SK-N-SH (cell line): ENCODE data around the gene NPPB. TPM values are rescaled to one million over a fixed set of nuclear protein-coding genes. Genes with fewer than 3 reads are reported as not detected.

Experiments used
- CTCF ChIA-PET: fragments of 300-600, 350-600 bp; formaldehyde crosslinking; extraction: SDS; loops from one replicate; lab custom pipeline; 2021; lab: Yijun Ruan, JAX
- POLR2A ChIA-PET: fragments of 350-600 bp; sonication (Branson Sonifier 250); formaldehyde crosslinking; extraction: SDS; loops from one replicate; lab custom pipeline; 2020; ENCODE audit warnings: antibody characterized with exemption, inconsistent platforms; lab: Yijun Ruan, JAX
- DNase-seq: peaks from one replicate; pipeline ENCODE4 v3.0.0; 2012
- H2AFZ ChIP-seq: fragments of 200-600 bp; sonication (generic); 2 replicates; pipeline ENCODE4 v1.8.1; 2016; ENCODE audit warnings: antibody characterized with exemption, mild to moderate bottlenecking, low read depth
- H3F3A ChIP-seq: fragments of 200-600 bp; sonication (generic); replicated peaks from 2 replicates; pipeline ENCODE3; 2016; ENCODE audit warnings: antibody characterized with exemption, mild to moderate bottlenecking; ENCODE audit not compliant: insufficient read depth
- H3K27ac ChIP-seq, 2 experiments: fragments of 200-500 bp in 1 of 2; fragments of 200-600 bp in 1 of 2; sonication (Bioruptor generic) in 1 of 2; sonication (generic), shearing (Covaris generic) in 1 of 2; 2 replicates each; pipeline versions ENCODE4 v1.5.1 to v1.6.1; 2014 to 2016; ENCODE audit warnings: low read depth in 2 of 2, inconsistent platforms in 1 of 2, low read length in 1 of 2, mild to moderate bottlenecking in 1 of 2, mixed read lengths in 1 of 2
- H3K27me3 ChIP-seq: fragments of 200-600 bp; sonication (generic), shearing (Covaris generic); 2 replicates; pipeline ENCODE4 v1.6.1; 2016; ENCODE audit warnings: mixed run types; ENCODE audit not compliant: insufficient read depth
- H3K36me3 ChIP-seq, 2 experiments: fragments of 200-500 bp in 1 of 2; fragments of 200-600 bp in 1 of 2; sonication (Bioruptor generic) in 1 of 2; sonication (generic) in 1 of 2; replicated peaks in 1 of 2; 2 replicates each; pipeline versions ENCODE3 to v1.5.1; 2014 to 2016; ENCODE audit warnings: low read length in 1 of 2, mild to moderate bottlenecking in 1 of 2; ENCODE audit not compliant: insufficient read depth in 2 of 2, control insufficient read depth in 1 of 2
- H3K4me1 ChIP-seq, 2 experiments: fragments of 200-500 bp in 1 of 2; fragments of 200-600 bp in 1 of 2; sonication (Bioruptor generic) in 1 of 2; sonication (generic), shearing (Covaris generic) in 1 of 2; 2 replicates each; pipeline versions ENCODE4 v1.5.1 to v1.6.1; 2014 to 2016; ENCODE audit warnings: low read depth in 1 of 2, low read length in 1 of 2, mixed run types in 1 of 2; ENCODE audit not compliant: insufficient read depth in 2 of 2, control insufficient read depth in 1 of 2
- H3K4me2 ChIP-seq: fragments of 200-600 bp; sonication (generic), shearing (Covaris generic); 2 replicates; pipeline ENCODE4 v1.6.1; 2017; ENCODE audit warnings: mixed run types
- H3K4me3 ChIP-seq, 2 experiments: fragments of 200-500 bp in 1 of 2; fragments of 200-600 bp in 1 of 2; sonication (Bioruptor generic) in 1 of 2; sonication (generic), shearing (Covaris generic) in 1 of 2; 2 replicates each; pipeline versions ENCODE4 v1.5.1 to v1.8.1; 2014 to 2016; ENCODE audit warnings: low read depth in 2 of 2, inconsistent platforms in 1 of 2, low read length in 1 of 2, mild to moderate bottlenecking in 1 of 2, mixed read lengths in 1 of 2, moderate library complexity in 1 of 2
- H3K79me2 ChIP-seq: fragments of 200-600 bp; sonication (generic); 2 replicates; pipeline ENCODE4 v1.8.1; 2017; ENCODE audit warnings: mild to moderate bottlenecking; ENCODE audit not compliant: insufficient read depth
- H3K9ac ChIP-seq: fragments of 200-600 bp; sonication (generic); 2 replicates; pipeline ENCODE4 v1.6.1; 2017; ENCODE audit warnings: mixed run types
- H3K9me2 ChIP-seq: fragments of 200-600 bp; sonication (generic); 2 replicates; pipeline ENCODE4 v1.6.1; 2017; ENCODE audit warnings: mixed run types
- H3K9me3 ChIP-seq: fragments of 200-600 bp; sonication (generic); 2 replicates; pipeline ENCODE4 v1.6.1; 2017; ENCODE audit warnings: mixed run types, mild to moderate bottlenecking, moderate library complexity
- H4K20me1 ChIP-seq: fragments of 200-600 bp; sonication (generic); 2 replicates; pipeline ENCODE4 v1.6.1; 2017; ENCODE audit warnings: mild to moderate bottlenecking, mixed run types; ENCODE audit not compliant: insufficient read depth
- EZH2phosphoT487 ChIP-seq: fragments of 200-600 bp; sonication (generic); IDR thresholded peaks from 2 replicates; pipeline ENCODE4 v1.6.1; 2017; ENCODE audit warnings: low read depth, mixed run types, mild to moderate bottlenecking, antibody characterized with exemption, moderate library complexity, borderline replicate concordance
- FOSL2 ChIP-seq: IDR thresholded peaks from 2 replicates; pipeline ENCODE4 v1.4.0; 2012; ENCODE audit warnings: low read depth, mild to moderate bottlenecking, moderate library complexity, borderline replicate concordance
- FOXM1 ChIP-seq: IDR thresholded peaks from 2 replicates; pipeline ENCODE4 v1.4.0; 2012; ENCODE audit warnings: low read depth, mild to moderate bottlenecking
- GABPA ChIP-seq: IDR thresholded peaks from 2 replicates; pipeline ENCODE4 v1.4.0; 2012; ENCODE audit warnings: low read depth, mild to moderate bottlenecking
- MEF2A ChIP-seq: IDR thresholded peaks from 2 replicates; pipeline ENCODE4 v1.4.0; 2012; ENCODE audit warnings: low read depth, borderline replicate concordance
- NRF1 ChIP-seq: IDR thresholded peaks from 2 replicates; pipeline ENCODE4 v1.6.1; 2012; ENCODE audit warnings: low read depth, mild to moderate bottlenecking, low read length
- PBX3 ChIP-seq: IDR thresholded peaks from 2 replicates; pipeline ENCODE4; 2012
- POLR2AphosphoS5 ChIP-seq: IDR thresholded peaks from 2 replicates; pipeline ENCODE4 v1.6.1; 2012; ENCODE audit warnings: low read depth, low read length
- RFX5 ChIP-seq: IDR thresholded peaks from 2 replicates; pipeline ENCODE4 v1.6.1; 2012; ENCODE audit warnings: mild to moderate bottlenecking, improper control_type of control experiment, low read length
- RXRA ChIP-seq: IDR thresholded peaks from 2 replicates; pipeline ENCODE4 v1.4.0; 2012; ENCODE audit warnings: low read depth, mild to moderate bottlenecking, borderline replicate concordance
- SIN3A ChIP-seq: IDR thresholded peaks from 2 replicates; pipeline ENCODE4 v1.6.1; 2012; ENCODE audit warnings: low read depth, mild to moderate bottlenecking, low read length, moderate library complexity, borderline replicate concordance
- TCF12 ChIP-seq: IDR thresholded peaks from 2 replicates; pipeline ENCODE4 v1.4.0; 2012
- TEAD4 ChIP-seq: IDR thresholded peaks from 2 replicates; pipeline ENCODE4 v1.4.0; 2012; ENCODE audit warnings: mild to moderate bottlenecking, borderline replicate concordance; ENCODE audit not compliant: insufficient read depth
- ZBTB33 ChIP-seq: IDR thresholded peaks from 2 replicates; pipeline ENCODE4 v1.4.0; 2012; ENCODE audit warnings: low read depth, borderline replicate concordance
- WGBS: methylation state at CpG from one replicate; pipeline ENCODE4 v1.1.6; 2017; ENCODE audit warnings: low lambda C conversion rate; 5-methylcytosine and 5-hydroxymethylcytosine counted together
- polyA plus RNA-seq, 3 experiments: library from polyadenylated mRNA; depleted of rRNA; stranded (reverse); fragments of >200 nt; gene quantifications; 2 replicates each; pipeline ENCODE4 v1.2.3, GENCODE V29; 2012
- TF ChIP-seq, protein P1 (sequence below): IDR thresholded peaks from 2 replicates; pipeline ENCODE4 v1.6.1; 2012; ENCODE audit warnings: mild to moderate bottlenecking, low read depth, low read length, moderate library complexity
- TF ChIP-seq, protein P2 (sequence below): fragments of 200-600 bp; sonication (generic); IDR thresholded peaks from 2 replicates; pipeline ENCODE4 v1.6.1; 2017; ENCODE audit warnings: antibody characterized with exemption, mild to moderate bottlenecking, moderate library complexity
- TF ChIP-seq, protein P3 (sequence below): IDR thresholded peaks from 2 replicates; pipeline ENCODE4 v1.4.0; 2012; ENCODE audit warnings: low read depth
- TF ChIP-seq, protein P4 (sequence below): IDR thresholded peaks from 2 replicates; pipeline ENCODE4 v1.4.0; 2012; ENCODE audit warnings: low read depth, borderline replicate concordance

The NPPB gene
- polyA plus RNA-seq, 1 of the 3 experiments (the other 2 are of a cell fraction): 0.85 TPM

- no peak for TF ChIP-seq ZBTB33
These were observed 32.9 kb upstream of the NPPB start (continued) for GRCh38 chr1:11891433-11892186.

GRCh38 chr1:11888877-11889208 lies 30.1 kb upstream of the NPPB start:
- no peaks in the 10 kb centered on the region for H3F3A ChIP-seq
- no peaks in the 10 kb centered on the region for H3K9me3 ChIP-seq
- TF ChIP-seq SIN3A: no peak
- TF ChIP-seq, protein P1, sequence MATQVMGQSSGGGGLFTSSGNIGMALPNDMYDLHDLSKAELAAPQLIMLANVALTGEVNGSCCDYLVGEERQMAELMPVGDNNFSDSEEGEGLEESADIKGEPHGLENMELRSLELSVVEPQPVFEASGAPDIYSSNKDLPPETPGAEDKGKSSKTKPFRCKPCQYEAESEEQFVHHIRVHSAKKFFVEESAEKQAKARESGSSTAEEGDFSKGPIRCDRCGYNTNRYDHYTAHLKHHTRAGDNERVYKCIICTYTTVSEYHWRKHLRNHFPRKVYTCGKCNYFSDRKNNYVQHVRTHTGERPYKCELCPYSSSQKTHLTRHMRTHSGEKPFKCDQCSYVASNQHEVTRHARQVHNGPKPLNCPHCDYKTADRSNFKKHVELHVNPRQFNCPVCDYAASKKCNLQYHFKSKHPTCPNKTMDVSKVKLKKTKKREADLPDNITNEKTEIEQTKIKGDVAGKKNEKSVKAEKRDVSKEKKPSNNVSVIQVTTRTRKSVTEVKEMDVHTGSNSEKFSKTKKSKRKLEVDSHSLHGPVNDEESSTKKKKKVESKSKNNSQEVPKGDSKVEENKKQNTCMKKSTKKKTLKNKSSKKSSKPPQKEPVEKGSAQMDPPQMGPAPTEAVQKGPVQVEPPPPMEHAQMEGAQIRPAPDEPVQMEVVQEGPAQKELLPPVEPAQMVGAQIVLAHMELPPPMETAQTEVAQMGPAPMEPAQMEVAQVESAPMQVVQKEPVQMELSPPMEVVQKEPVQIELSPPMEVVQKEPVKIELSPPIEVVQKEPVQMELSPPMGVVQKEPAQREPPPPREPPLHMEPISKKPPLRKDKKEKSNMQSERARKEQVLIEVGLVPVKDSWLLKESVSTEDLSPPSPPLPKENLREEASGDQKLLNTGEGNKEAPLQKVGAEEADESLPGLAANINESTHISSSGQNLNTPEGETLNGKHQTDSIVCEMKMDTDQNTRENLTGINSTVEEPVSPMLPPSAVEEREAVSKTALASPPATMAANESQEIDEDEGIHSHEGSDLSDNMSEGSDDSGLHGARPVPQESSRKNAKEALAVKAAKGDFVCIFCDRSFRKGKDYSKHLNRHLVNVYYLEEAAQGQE: no peak
- TF ChIP-seq, protein P2, sequence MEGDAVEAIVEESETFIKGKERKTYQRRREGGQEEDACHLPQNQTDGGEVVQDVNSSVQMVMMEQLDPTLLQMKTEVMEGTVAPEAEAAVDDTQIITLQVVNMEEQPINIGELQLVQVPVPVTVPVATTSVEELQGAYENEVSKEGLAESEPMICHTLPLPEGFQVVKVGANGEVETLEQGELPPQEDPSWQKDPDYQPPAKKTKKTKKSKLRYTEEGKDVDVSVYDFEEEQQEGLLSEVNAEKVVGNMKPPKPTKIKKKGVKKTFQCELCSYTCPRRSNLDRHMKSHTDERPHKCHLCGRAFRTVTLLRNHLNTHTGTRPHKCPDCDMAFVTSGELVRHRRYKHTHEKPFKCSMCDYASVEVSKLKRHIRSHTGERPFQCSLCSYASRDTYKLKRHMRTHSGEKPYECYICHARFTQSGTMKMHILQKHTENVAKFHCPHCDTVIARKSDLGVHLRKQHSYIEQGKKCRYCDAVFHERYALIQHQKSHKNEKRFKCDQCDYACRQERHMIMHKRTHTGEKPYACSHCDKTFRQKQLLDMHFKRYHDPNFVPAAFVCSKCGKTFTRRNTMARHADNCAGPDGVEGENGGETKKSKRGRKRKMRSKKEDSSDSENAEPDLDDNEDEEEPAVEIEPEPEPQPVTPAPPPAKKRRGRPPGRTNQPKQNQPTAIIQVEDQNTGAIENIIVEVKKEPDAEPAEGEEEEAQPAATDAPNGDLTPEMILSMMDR: no peak
- TF ChIP-seq FOSL2: no peak
- no peak for TF ChIP-seq EZH2phosphoT487
- TF ChIP-seq, protein P3, sequence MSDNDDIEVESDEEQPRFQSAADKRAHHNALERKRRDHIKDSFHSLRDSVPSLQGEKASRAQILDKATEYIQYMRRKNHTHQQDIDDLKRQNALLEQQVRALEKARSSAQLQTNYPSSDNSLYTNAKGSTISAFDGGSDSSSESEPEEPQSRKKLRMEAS: no peak
- TF ChIP-seq RXRA: no peak
- no peak for TF ChIP-seq NRF1
- TF ChIP-seq TCF12: no peak
- TF ChIP-seq, protein P4, sequence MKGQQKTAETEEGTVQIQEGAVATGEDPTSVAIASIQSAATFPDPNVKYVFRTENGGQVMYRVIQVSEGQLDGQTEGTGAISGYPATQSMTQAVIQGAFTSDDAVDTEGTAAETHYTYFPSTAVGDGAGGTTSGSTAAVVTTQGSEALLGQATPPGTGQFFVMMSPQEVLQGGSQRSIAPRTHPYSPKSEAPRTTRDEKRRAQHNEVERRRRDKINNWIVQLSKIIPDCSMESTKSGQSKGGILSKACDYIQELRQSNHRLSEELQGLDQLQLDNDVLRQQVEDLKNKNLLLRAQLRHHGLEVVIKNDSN: no peak
- no peak for TF ChIP-seq MEF2A
- no peak for TF ChIP-seq GABPA
- TF ChIP-seq POLR2AphosphoS5: no peak
- TF ChIP-seq TEAD4: no peak
- TF ChIP-seq PBX3: no peak
- TF ChIP-seq RFX5: no peak
- TF ChIP-seq ZBTB33: no peak
- TF ChIP-seq FOXM1: no peak
- no peak overlapping the region for H3K27ac ChIP-seq
- peaks cover 0 to 8% of the 10 kb centered on the region in 2 experiments; a peak in 1 of 4 replicates for H3K4me1 ChIP-seq
- no peak overlapping the region for H3K4me3 ChIP-seq
- DNase-seq: no peak
- no peaks in the 10 kb centered on the region for H3K79me2 ChIP-seq
- CTCF ChIA-PET: interaction anchor here (1.1 to 5.3 kb wide), 2 partner anchors 49 to 236 kb away, joined by 3 to 48 read pairs; no protein-coding TSS in a partner anchor
- no peak overlapping the region for H2AFZ ChIP-seq
- WGBS: 10% methylated on average over 2 of the region's 3 CpGs
- H3K9ac ChIP-seq: no peak overlapping the region
- H3K4me2 ChIP-seq: no peak overlapping the region
- no peaks in the 10 kb centered on the region for H4K20me1 ChIP-seq
- H3K9me2 ChIP-seq: no peaks in the 10 kb centered on the region
- no peaks in the 10 kb centered on the region for H3K36me3 ChIP-seq
- POLR2A ChIA-PET: interaction anchor here (1.0 kb wide), 1 partner anchor 20 kb away, joined by 3 read pairs; no protein-coding TSS in a partner anchor
- 0 out of 2 replicates have a peak, but pooled peaks cover 6% of the 10 kb centered on the region for H3K27me3 ChIP-seq
